Measurements from ENCODE around the gene PCP4L1. TPM values are rescaled to one million over a fixed set of nuclear protein-coding genes. Genes with fewer than 3 reads are reported as not detected.

The PCP4L1 gene
- total RNA-seq, 2 experiments from 2014 or later: 0.22 TPM; not detected in 1

DNA sequence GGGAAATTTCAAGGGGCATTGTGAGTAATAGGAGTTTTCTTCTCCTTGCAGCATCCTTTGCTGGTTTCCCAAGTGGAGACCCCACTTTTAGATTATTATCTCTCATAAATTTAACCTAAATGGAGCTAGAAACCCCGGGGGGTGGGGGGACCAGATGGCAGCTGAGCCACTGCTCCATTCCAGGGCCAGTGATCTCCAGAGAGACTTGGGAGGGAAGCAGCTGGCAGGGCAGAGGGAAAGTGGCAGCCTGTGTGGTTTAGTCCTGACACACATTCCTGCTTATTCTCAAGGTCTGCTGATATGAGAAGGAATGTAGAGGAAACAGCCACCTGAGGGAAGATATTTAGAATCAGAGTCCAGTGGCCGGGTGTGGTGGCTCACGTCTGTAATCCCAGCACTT is 16.3 kb downstream of the PCP4L1 start:
- intact Hi-C loops (cut with micrococcal nuclease): no loop called here
- POLR2A ChIA-PET: no interaction called here

DNA sequence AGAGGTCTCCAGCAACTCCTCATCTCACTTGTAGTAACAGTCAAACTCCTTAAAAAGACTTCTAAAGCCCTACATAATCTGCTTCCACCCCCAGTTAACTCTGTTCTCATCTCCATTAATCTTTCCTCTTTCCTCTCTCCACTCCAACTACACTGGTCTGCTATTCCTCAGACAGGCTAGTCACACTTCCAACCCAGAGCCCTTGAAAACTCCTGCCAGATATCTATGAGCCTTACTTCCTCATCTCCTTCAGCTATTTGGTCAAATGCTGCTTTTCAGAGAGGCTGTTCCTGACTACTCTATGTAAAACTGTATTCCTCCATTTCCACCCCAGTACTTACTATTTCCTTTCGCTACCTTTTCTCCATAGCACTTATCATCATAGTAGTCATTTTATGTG is 24.4 kb downstream of the PCP4L1 start:
- no peak overlapping the region for H3K4me3 Mint-ChIP-seq

More for the DNA sequence above, 16.3 kb downstream of the PCP4L1 start:
- no peaks in the 10 kb centered on the region for H3K9me3 Mint-ChIP-seq
- H3K4me3 Mint-ChIP-seq: no peak overlapping the region
- CTCF ChIA-PET: interaction anchor here (0.6 to 1.0 kb wide), 3 partner anchors 8 to 99 kb away, joined by 3 read pairs; no protein-coding TSS in a partner anchor
- no peaks in the 10 kb centered on the region for H3K4me1 Mint-ChIP-seq (ENCODE audit: low read depth)
- H3K36me3 Mint-ChIP-seq: no peaks in the 10 kb centered on the region
- no peak overlapping the region for H3K27ac Mint-ChIP-seq
- DNase-seq: no peak
- peaks cover 6% of the 10 kb centered on the region for H3K27me3 Mint-ChIP-seq

DNA sequence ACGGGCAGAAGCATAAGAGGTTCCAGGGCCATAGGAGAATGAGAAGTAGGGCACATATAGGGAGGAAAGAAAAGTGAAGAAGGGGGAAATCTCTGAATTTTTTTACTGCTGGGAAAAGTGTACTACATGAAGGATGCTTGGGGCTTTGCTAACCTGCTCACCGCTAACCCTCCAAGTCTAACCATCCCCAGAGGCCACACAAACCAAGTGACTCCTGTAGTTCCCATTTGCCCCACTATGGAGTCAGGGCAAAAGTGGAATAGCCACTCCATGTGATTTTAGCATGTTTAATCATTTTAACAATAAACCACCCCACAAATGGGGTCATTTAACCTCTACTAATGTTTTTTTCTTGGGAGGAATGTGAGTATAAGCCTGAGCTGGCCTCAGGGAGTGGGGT is 26.6 kb downstream of the PCP4L1 start:
- Mint-ChIP-seq H3K4me3 (no peak overlapping the region), H3K4me1 (ENCODE audit: low read depth) (no peaks in the 10 kb centered on the region), H3K9me3 (no peaks in the 10 kb centered on the region), H3K27me3 (no peaks in the 10 kb centered on the region), H3K27ac (no peak overlapping the region), H3K36me3 (no peaks in the 10 kb centered on the region)
- CTCF ChIA-PET: no interaction called here
- intact Hi-C loops (cut with micrococcal nuclease): no loop called here
- POLR2A ChIA-PET: no interaction called here
- no peak for DNase-seq

More for the DNA sequence above, 24.4 kb downstream of the PCP4L1 start:
- H3K27ac Mint-ChIP-seq: no peak overlapping the region
- no peaks in the 10 kb centered on the region for H3K9me3 Mint-ChIP-seq
- no peaks in the 10 kb centered on the region for H3K36me3 Mint-ChIP-seq
- ChIA-PET POLR2A (no interaction called here), CTCF (interaction anchor here (0.6 to 1.2 kb wide), 2 partner anchors 8 kb away, joined by 3 to 4 read pairs; no protein-coding TSS in a partner anchor)
- intact Hi-C loops (cut with micrococcal nuclease): no loop called here
- DNase-seq: no peak
- no peaks in the 10 kb centered on the region for H3K27me3 Mint-ChIP-seq
- no peaks in the 10 kb centered on the region for H3K4me1 Mint-ChIP-seq (ENCODE audit: low read depth)

GRCh38 chr1:161285521-161285920 is 27.0 kb downstream of the PCP4L1 start:
- intact Hi-C loops (cut with micrococcal nuclease): no loop called here
- no peak for DNase-seq
- Mint-ChIP-seq H3K36me3 (no peaks in the 10 kb centered on the region), H3K9me3 (no peaks in the 10 kb centered on the region), H3K27ac (no peak overlapping the region), H3K4me1 (ENCODE audit: low read depth) (no peaks in the 10 kb centered on the region), H3K4me3 (no peak overlapping the region), H3K27me3 (no peaks in the 10 kb centered on the region)
- ChIA-PET POLR2A (no interaction called here), CTCF (no interaction called here)

DNA sequence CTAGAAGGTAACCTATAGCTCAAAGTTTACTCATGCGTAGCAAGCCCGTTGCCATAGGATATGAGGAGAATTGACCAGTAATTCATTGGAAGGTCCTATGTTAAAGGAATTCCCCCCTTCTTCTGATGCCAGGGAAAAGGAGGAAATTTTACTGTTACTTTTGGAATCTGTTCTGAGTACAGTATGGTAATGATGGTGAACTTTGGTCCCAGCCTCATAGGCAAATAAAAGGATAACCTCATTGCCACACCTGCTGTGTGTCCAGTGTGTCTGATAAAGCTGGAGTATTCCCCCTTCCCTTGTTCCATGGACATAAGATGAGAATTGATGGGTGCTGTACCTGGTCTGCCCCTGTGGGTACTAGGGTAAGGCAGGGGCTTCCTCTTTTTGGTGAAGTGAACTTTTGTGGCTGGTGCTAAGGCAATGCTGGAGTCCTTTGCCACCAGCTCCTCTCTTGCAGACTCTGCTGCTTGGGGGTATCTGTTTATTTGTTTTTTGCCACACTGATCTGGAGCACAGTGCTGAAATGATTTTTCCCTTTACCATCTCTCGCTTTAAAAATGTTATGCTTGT is 29.0 kb downstream of the PCP4L1 start:
- POLR2A ChIA-PET: no interaction called here
- no peak overlapping the region for H3K4me3 Mint-ChIP-seq
- H3K27me3 Mint-ChIP-seq: no peaks in the 10 kb centered on the region
- H3K36me3 Mint-ChIP-seq: no peaks in the 10 kb centered on the region
- H3K4me1 Mint-ChIP-seq (ENCODE audit: low read depth): no peaks in the 10 kb centered on the region
- intact Hi-C loops (cut with micrococcal nuclease): no loop called here
- CTCF ChIA-PET: interaction anchor here (1.4 to 1.6 kb wide), 2 partner anchors 62 to 94 kb away, joined by 3 to 6 read pairs; partner anchors contain the start of gene TOMM40L
- no peak overlapping the region for H3K27ac Mint-ChIP-seq
- no peak for DNase-seq
- no peaks in the 10 kb centered on the region for H3K9me3 Mint-ChIP-seq

DNA sequence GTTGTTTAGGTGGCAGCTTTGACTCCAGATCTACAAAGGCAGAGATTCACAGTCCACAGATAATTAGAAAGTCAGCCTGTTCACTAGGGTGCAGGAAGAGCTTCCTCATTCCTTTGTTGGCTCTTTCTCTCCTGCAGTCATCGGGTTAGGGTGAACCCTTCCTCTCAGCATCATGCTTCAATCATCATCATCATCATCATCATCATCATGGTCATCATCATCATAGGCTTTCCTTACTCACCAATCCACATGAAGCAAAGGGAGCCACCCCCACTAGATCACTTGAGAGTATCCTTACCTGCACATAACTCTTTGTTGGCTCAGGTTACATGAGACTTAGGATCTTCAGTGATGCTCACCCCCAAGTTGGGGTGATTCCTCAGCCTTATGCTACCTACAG is 32.2 kb downstream of the PCP4L1 start:
- DNase-seq: no peak
- POLR2A ChIA-PET: no interaction called here
- CTCF ChIA-PET: interaction anchor here (0.6 to 4.8 kb wide), 31 partner anchors 8 to 125 kb away, joined by 3 to 94 read pairs (median 4); partner anchors contain the start of genes CFAP126, NDUFS2, PCP4L1 and PPOX
- Mint-ChIP-seq H3K27ac (no peak overlapping the region), H3K27me3 (no peaks in the 10 kb centered on the region), H3K9me3 (no peaks in the 10 kb centered on the region), H3K4me3 (no peak overlapping the region), H3K36me3 (no peaks in the 10 kb centered on the region), H3K4me1 (ENCODE audit: low read depth) (no peaks in the 10 kb centered on the region)
- intact Hi-C loops (cut with micrococcal nuclease): loop anchor here (1.0 kb wide), 1 partner anchor 63 kb away; no protein-coding TSS in a partner anchor

DNA sequence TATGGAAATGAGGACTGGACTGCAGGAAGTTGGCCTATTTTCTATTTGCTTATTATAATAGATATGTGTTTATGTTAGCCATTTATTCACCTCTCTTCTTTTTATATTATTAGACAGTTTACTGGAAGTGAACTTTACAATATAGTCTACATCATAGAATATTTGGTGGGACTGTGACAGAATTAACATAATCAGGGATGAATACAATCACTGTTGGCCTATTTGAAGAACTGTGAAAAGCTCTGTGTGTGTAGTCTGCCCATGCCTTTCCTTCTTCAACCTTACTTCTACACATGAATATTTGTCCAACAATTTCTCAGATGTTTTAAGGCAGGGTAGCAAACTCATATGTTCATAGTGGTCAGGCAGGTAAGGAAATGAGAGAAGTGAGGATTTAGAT is 38.9 kb downstream of the PCP4L1 start:
- Mint-ChIP-seq H3K27ac (no peak overlapping the region), H3K36me3 (no peaks in the 10 kb centered on the region), H3K27me3 (no peaks in the 10 kb centered on the region), H3K9me3 (no peaks in the 10 kb centered on the region), H3K4me3 (no peak overlapping the region), H3K4me1 (ENCODE audit: low read depth) (no peaks in the 10 kb centered on the region)
- intact Hi-C loops (cut with micrococcal nuclease): no loop called here
- ChIA-PET CTCF (no interaction called here), POLR2A (no interaction called here)
- no peak for DNase-seq

DNA sequence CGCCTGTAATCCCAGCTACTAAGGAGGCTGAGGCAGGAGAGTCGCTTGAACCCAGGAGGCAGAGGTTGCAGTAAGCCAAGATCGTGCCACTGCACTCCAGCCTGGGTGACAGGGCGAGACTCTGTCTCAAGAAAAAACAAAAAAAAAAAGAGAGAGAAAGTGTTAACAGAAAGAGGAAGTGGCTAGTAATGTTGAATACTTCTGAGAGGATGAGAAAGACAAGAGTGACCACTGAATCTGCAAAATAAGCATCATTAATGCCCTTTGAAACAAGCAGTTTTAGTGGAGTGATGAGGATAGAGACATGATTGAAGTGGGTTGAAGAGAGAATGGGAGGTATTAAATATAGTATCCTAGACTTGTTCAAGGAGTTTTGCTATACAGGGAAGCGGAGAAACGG is 39.6 kb downstream of the PCP4L1 start:
- ChIA-PET CTCF (no interaction called here), POLR2A (no interaction called here)
- no peaks in the 10 kb centered on the region for H3K27me3 Mint-ChIP-seq
- no peak overlapping the region for H3K4me3 Mint-ChIP-seq
- intact Hi-C loops (cut with micrococcal nuclease): no loop called here
- no peak overlapping the region for H3K27ac Mint-ChIP-seq
- no peaks in the 10 kb centered on the region for H3K36me3 Mint-ChIP-seq
- no peaks in the 10 kb centered on the region for H3K9me3 Mint-ChIP-seq
- DNase-seq: no peak
- no peaks in the 10 kb centered on the region for H3K4me1 Mint-ChIP-seq (ENCODE audit: low read depth)

- Mint-ChIP-seq H3K27ac (no peak overlapping the region), H3K4me1 (ENCODE audit: low read depth) (peaks cover 7% of the 10 kb centered on the region), H3K27me3 (no peaks in the 10 kb centered on the region), H3K4me3 (no peak overlapping the region), H3K36me3 (no peaks in the 10 kb centered on the region), H3K9me3 (no peaks in the 10 kb centered on the region)
- POLR2A ChIA-PET: interaction anchor here (0.6 kb wide), 1 partner anchor 142 kb away, joined by 5 read pairs; no protein-coding TSS in a partner anchor
- CTCF ChIA-PET: no interaction called here
- no peak for DNase-seq
- intact Hi-C loops (cut with micrococcal nuclease): no loop called here
Measured at GRCh38 chr1:161299347-161299746, 40.8 kb downstream of the PCP4L1 start.

DNA sequence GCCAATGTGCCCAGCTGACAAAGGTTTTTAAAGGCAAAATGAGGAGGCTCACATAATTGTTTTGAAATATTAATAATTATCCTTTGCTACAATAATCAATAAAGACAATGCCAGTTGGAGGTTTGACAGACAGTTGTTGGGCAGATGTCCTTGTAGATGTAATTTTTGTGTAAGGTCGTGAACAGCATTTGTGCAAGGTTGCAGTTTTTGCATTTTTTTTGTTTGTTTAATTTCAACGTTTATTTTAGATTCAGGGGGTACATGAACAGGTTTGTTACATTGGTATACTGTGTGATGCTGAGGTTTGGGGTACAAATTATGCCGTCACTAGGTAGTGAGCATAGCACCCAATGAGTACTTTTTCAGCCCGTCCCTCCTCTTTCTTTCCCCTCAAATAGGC is 41.9 kb downstream of the PCP4L1 start:
- intact Hi-C loops (cut with micrococcal nuclease): no loop called here
- ChIA-PET CTCF (interaction anchor here (4.5 kb wide), 1 partner anchor 9 kb away, joined by 27 read pairs; no protein-coding TSS in a partner anchor), POLR2A (no interaction called here)
- no peaks in the 10 kb centered on the region for H3K9me3 Mint-ChIP-seq
- no peaks in the 10 kb centered on the region for H3K27me3 Mint-ChIP-seq
- H3K36me3 Mint-ChIP-seq: no peaks in the 10 kb centered on the region
- DNase-seq: no peak
- no peak overlapping the region for H3K4me3 Mint-ChIP-seq
- peaks cover 17% of the 10 kb centered on the region for H3K4me1 Mint-ChIP-seq (ENCODE audit: low read depth)
- no peak overlapping the region for H3K27ac Mint-ChIP-seq

- peak; percentile 19 for DNase-seq
- Mint-ChIP-seq H3K4me1 (ENCODE audit: low read depth) (peaks cover 31% of the 10 kb centered on the region), H3K27me3 (no peaks in the 10 kb centered on the region), H3K27ac (peak overlapping the region; percentile 78), H3K4me3 (peak overlapping the region; percentile 89), H3K9me3 (no peaks in the 10 kb centered on the region), H3K36me3 (no peaks in the 10 kb centered on the region)
- CTCF ChIA-PET: interaction anchor here (0.8 to 4.4 kb wide), 10 partner anchors 14 to 102 kb away, joined by 3 to 26 read pairs (median 6); partner anchors contain the start of gene TOMM40L
- POLR2A ChIA-PET: interaction anchor here (0.5 to 2.5 kb wide), 5 partner anchors 9 to 96 kb away, joined by 3 to 13 read pairs (median 3); partner anchors contain the start of genes PCP4L1 and SDHC
- intact Hi-C loops (cut with micrococcal nuclease): no loop called here
Measured at GRCh38 chr1:161304927-161305866, 46.7 kb downstream of the PCP4L1 start.

GRCh38 chr1:161305867-161306519 is 47.4 kb downstream of the PCP4L1 start:
- H3K4me1 Mint-ChIP-seq (ENCODE audit: low read depth): peaks cover 31% of the 10 kb centered on the region
- CTCF ChIA-PET: interaction anchor here (0.8 to 4.4 kb wide), 9 partner anchors 13 to 103 kb away, joined by 3 to 26 read pairs (median 5); partner anchors contain the start of gene TOMM40L
- intact Hi-C loops (cut with micrococcal nuclease): loop anchor here (1.0 kb wide), 2 partner anchors 8 to 81 kb away; partner anchors contain the start of gene SDHC

More at GRCh38 chr1:161305867-161306519, 47.4 kb downstream of the PCP4L1 start:
- Mint-ChIP-seq H3K9me3 (no peaks in the 10 kb centered on the region), H3K27me3 (no peaks in the 10 kb centered on the region), H3K36me3 (no peaks in the 10 kb centered on the region), H3K4me3 (peak overlapping the region; percentile 89), H3K27ac (peak overlapping the region; percentile 78)
- POLR2A ChIA-PET: interaction anchor here (0.5 to 2.5 kb wide), 5 partner anchors 8 to 80 kb away, joined by 3 to 13 read pairs (median 3); partner anchors contain the start of genes PCP4L1, SDHC and TOMM40L
- DNase-seq: peak; percentile 94

Measured in activated CD4-positive, alpha-beta memory T cell treated with anti-CD3 and anti-CD28 coated beads for 36 hours (primary cell).